ENCODE measurements around the gene CHEK1. TPM values are rescaled to one million over a fixed set of nuclear protein-coding genes. Genes with fewer than 3 reads are reported as not detected.
"Not testable (repeated sequence)": the region's sequence is repeated elsewhere in the genome, so short reads cannot be mapped to it uniquely, and the experiment has no call there.

Gene CHEK1
- total and polyA plus RNA-seq, 2 of the 8 experiments (the other 6 are each of a cell fraction or from before 2014, with no cell fraction given): 37.7 to 133 TPM

GRCh38 chr11:125577181-125577580 is 47.8 kb upstream of the CHEK1 start:
- H3K9me3 ChIP-seq (ENCODE audit: insufficient read depth in 2 of 2, low read depth in 1 of 2, low read length in 1 of 2); H3K4me3 ChIP-seq (ENCODE audit: extremely low read depth in 1 of 4, insufficient read depth in 2 of 4, low read depth in 3 of 4, low read length in 4 of 4); H3K27me3 ChIP-seq (replicated peaks in 1 of 4; ENCODE audit: control insufficient read depth in 3 of 4, extremely low read depth in 1 of 4, insufficient read depth in 3 of 4, low read length in 3 of 4); H3K56ac ChIP-seq (replicated peaks; ENCODE audit: insufficient read length, low read depth, low read length); H3K4ac ChIP-seq (replicated peaks; ENCODE audit: insufficient read length, low read depth, low read length); H3K9ac ChIP-seq (replicated peaks in 1 of 4; ENCODE audit: extremely low read depth in 1 of 4, low read depth in 3 of 4, low read length in 3 of 4); H3K4me2 ChIP-seq (ENCODE audit: insufficient read depth in 1 of 2, low read depth in 2 of 2, low read length in 2 of 2); H3K4me1 ChIP-seq (replicated peaks in 1 of 4; ENCODE audit: control insufficient read depth in 3 of 4, insufficient read depth in 4 of 4, low read length in 3 of 4); H3K14ac ChIP-seq (ENCODE audit: insufficient read length); DNase-seq (ENCODE audit: low read depth in 1 of 2, low spot score in 2 of 2); H4K8ac ChIP-seq (ENCODE audit: extremely low read depth, insufficient read depth, low read length); H3K23ac ChIP-seq (ENCODE audit: insufficient read length); H4K91ac ChIP-seq (replicated peaks; ENCODE audit: insufficient read length, low read length); H4K5ac ChIP-seq (ENCODE audit: insufficient read length, low read depth, low read length); H2BK20ac ChIP-seq (ENCODE audit: low read length); H3K18ac ChIP-seq (ENCODE audit: extremely low read depth, low read length); H2BK5ac ChIP-seq (ENCODE audit: low read depth, low read length); FAIRE-seq; H2BK15ac ChIP-seq (ENCODE audit: low read length); CTCF ChIA-PET (ENCODE audit: partially characterized antibody); H2BK12ac ChIP-seq (ENCODE audit: low read depth, low read length); POLR2A ChIA-PET (ENCODE audit: partially characterized antibody); H3K79me1 ChIP-seq (ENCODE audit: low read depth, low read length); H3K79me2 ChIP-seq (ENCODE audit: control insufficient read depth in 1 of 2, insufficient read depth in 2 of 2, low read length in 2 of 2); H2AFZ ChIP-seq (ENCODE audit: low read length); H3K23me2 ChIP-seq (ENCODE audit: low read depth, low read length); H4K20me1 ChIP-seq (replicated peaks in 1 of 2; ENCODE audit: control insufficient read depth in 1 of 2, insufficient read depth in 2 of 2, low read length in 2 of 2); H2AK5ac ChIP-seq (ENCODE audit: low read depth, low read length); H3K27ac ChIP-seq (ENCODE audit: low read depth, low read length); H2BK120ac ChIP-seq (replicated peaks; ENCODE audit: low read depth, low read length): not testable (repeated sequence)
- peaks cover 33 to 82% (median 68%) of the 10 kb centered on the region in 4 experiments for H3K36me3 ChIP-seq (ENCODE audit: control insufficient read depth in 2 of 4, insufficient read depth in 4 of 4, low read length in 3 of 4)
- WGBS, 2 experiments (ENCODE audit: extremely low coverage in 1 of 2, insufficient coverage in 1 of 2, insufficient read length in 1 of 2, insufficient replicate concordance in 2 of 2, low coverage in 1 of 2, low lambda C conversion rate in 2 of 2, missing lambda C conversion rate in 1 of 2): 94% methylated on average over 14 of the region's 14 CpGs; no CpG with 5 or more reads in 1 of the 2 experiments
